GM19324 (cell line): ENCODE data around the gene RPS6KA2.

Experiments used
- ATAC-seq: cut with Tn5 transposase; IDR thresholded peaks from one replicate; pipeline ENCODE4 v1.9.1; 2021; ENCODE audit warnings: mild to moderate bottlenecking, moderate library complexity; ENCODE audit not compliant: unreplicated experiment, low FRiP score

Gene RPS6KA2

GRCh38 chr6:166560222-166560621 lies 66.8 kb downstream of the RPS6KA2 start:
- no peak for ATAC-seq

DNA sequence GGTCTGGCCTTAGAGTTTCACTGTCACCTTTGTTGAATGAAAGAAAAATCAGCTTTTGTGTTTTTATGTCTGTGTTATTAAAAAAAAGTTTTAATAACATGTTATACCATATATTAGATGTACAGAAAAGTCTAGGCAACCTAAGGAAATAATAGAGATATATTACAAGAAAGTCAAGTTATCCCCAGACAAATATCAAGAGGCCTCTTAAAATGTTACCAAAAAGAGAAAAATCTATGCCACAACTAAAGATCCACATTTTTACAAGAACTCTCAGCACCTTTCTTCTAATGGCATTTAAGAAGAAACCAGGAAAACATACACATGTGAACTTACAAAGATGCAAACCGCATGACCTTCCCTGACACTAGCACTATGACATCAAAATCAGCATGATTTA lies 67.4 kb downstream of the RPS6KA2 start:
- no peak for ATAC-seq

DNA sequence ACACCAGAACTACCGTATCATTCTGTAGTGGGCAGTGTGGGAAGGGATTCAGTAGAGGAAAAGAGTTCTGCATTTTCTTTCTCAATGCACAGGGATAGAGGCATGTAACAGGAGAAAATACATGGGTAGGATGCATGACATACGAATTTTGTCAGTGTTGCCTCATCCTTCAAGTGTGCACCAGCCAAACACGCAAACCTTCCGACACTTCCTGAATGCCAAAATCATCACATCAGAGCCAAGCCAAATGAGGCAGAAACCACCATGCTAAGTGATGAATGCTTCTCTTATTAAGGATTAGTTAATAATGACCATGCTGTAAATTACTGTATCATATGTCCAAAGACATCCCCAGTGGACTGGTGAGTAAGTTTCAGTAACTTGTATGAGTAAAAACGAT lies 67.8 kb downstream of the RPS6KA2 start:
- no peak for ATAC-seq

DNA sequence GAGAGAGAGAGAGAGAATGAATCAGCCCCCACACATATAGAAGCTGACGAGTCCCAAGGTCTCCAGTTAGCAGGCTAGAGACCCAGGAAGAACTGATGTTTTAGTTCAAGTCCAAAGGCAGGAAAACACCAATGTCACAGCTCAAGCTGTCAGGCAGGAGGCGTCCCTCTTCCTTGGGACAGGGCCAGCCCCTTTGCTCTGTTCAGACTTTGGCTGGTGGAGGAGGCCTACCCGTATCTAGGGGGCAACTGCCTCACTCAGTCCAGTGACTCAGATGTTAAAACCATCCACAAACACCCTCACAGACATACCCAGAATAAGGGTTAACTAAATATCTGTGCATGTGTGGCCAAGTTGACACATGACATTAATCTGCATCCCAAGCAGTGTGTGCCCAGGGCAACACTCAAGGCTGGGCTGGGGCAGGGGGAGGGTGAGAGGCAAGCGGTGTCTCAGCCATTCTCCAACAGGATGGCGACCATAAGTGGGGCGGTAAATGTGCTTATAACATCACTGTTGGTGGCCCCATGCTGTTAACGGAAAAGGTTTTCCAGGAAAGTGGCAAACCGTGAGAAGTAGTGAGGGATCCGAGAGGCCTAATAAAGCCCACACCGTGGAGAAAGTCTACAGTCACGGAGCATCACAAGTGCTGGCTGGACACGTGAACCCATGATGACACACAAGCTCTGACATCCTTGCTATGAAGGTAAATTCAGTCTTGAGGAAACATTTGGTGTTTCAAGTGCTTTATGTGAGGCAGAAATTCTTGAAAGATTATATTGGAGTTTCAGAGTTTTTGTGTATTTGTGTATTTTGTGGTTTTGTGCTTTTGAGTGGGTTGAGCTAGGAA lies 68.7 kb downstream of the RPS6KA2 start:
- ATAC-seq: no peak

DNA sequence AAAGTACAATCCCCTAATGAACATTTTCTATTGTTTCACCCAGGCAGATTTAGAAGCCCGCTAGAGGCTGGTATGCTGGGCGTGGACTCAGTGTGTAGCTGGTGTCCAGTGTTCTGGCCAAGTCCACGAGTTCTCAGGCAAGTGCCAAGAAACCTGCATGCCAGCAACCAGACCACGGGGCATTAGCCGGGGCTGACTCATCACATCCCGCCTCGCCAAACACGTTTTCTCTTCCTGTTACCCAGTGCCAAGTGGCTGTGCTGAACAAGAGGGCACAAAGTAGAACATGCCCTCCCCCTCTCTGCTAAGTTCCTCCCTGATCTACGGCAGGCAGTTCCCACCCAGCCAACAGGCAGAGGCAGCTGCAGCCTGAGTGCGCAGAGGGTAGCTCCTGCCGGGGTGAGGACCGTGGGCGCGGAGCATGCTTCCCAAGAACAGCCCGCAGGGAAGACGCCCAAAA lies 70.2 kb downstream of the RPS6KA2 start:
- ATAC-seq: no peak

DNA sequence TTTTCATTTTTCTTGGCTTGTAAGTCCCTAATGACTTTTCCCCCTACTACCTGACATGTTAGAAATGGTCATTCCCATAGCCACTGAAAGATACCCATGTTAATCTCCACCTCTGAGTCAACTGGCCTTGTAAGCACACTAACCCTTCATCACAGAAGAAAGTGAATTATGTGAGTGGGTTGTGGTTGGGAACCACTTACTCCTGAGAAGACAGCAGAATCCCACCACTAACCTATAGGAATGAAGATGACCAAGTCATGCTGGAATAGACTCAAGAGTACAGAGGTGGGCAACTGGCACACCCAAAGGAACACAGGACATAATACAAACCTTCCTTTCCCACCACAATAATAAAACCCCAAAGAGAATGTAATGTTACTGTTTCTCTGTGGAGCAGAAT lies 70.7 kb downstream of the RPS6KA2 start:
- no peak for ATAC-seq

DNA sequence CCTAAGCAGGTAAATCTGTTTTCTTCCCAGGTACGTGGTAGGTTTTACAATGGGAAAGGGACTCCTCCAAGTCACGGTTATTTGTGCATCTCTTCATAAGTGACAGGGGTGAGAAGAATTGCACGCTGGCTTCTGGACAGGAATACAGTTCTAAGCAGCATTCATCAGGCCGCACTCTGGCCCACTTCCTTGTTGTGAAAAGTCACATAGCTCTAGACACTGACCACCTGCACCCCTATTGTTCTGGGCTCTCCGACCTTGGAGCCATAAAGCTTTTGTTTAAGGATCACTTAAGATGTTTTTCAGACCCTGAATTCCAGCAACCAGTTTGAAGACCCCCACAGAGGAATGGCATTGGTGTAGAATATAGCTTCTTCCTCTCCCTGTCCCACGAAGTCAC lies 72.0 kb downstream of the RPS6KA2 start:
- ATAC-seq: no peak

DNA sequence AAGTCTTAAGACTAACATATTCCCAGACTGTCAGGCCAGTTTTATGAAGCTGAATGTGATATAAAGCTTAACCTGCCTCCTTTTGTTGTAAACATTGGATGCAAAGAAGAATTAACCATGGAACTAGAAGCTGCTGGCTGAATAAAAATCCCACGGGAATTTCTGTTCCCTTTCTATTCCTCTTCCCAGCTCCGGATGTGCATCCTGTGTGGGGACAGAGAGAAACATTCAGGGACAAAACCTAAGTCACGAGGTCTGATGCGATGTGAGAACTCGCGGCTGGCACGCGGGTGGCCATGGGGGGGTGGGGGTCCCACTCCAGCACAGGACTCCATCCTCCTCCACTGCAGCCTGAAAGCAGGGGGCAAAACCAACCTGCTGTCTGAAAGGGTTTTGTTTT lies 72.7 kb downstream of the RPS6KA2 start:
- ATAC-seq: no peak

GRCh38 chr6:166553563-166554271 lies 73.3 kb downstream of the RPS6KA2 start:
- ATAC-seq: no peak

DNA sequence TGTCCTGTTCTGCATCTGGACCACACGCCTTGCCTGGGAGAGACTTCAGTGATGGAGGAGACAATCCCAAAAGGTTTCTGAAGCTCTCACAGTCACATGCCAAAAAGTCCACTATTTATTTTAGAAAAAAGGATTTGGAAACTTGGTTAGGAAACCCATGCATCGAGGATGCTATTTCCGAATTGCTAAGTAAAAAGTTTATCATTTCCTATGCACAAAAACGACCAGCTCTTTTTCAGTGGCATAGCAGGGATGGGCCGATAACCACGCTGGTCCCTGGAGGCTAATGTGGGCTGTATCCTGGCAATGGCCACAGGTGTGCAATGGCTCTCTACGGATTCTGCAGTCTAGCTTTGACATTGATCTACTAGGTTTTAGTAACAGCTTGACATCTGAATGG lies 74.5 kb downstream of the RPS6KA2 start:
- ATAC-seq: no peak

GRCh38 chr6:166551754-166552495 lies 75.1 kb downstream of the RPS6KA2 start:
- no peak for ATAC-seq

DNA sequence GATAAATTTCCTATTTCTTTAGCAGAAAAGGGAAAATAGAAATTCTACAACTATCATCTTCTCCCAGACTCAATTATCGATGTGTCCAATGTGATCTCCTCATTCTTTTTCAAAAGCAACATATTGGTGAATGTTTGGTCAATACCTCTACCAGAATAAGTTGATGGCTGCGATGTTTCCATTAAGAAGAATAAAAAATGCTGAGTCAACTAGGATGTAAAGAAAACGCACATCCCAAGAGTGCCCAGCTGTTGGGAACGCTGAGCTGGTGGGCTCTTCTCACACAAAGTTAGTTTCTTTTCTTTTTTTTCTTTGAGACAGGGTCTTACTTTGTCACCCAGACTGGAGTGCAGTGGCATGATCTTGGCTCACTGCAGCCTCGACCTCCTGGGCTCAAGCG lies 80.4 kb downstream of the RPS6KA2 start:
- ATAC-seq: no peak

DNA sequence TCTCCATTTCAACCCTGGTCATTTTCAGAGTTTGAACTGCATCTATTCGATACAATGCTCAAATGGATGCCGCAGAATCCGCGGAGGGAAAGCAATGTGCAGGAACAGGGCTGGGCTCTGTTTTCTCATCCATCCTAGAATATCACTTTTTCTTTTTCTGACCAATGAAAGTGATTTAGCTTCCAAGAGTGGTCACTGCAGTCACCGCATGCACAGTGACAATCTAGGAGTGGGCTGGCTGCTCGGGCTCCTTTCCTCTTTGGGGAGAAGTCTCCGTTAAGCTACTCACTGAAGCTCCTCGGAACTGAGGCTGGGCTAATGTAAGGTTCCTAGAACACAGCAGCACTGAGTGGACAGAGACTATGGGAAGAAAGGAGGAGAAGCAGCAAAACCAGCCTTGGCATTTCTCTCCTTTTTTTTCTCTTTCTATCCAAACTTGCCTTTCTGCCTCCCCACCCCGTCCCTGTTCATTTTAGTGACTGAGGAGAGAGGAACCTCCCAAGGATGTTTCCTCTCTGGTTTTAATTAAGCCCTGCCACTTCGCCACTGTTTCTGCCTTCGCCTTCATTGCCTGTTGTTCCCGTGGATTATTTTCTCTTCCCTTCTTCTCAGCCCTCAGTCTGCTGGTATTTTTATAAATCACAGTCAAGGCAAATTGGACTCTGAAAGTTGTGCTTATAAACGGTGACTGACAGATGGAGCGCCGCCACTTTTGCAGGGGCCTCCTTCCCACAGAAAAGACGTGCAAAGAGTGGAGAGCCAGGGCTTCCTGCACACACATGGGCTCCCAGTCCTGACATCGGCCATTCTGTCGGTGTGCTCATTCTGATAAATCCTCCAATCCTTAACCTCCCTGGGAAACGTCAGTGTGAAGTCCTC lies 81.7 kb downstream of the RPS6KA2 start:
- ATAC-seq: no peak

- ATAC-seq: no peak
Observed at GRCh38 chr6:166544296-166544605, 82.8 kb downstream of the RPS6KA2 start.

GRCh38 chr6:166543603-166544295 lies 83.3 kb downstream of the RPS6KA2 start:
- no peak for ATAC-seq

GRCh38 chr6:166542580-166542912 lies 84.5 kb downstream of the RPS6KA2 start:
- ATAC-seq: no peak

- ATAC-seq: no peak
Observed at GRCh38 chr6:166541876-166542579, 85.0 kb downstream of the RPS6KA2 start.

DNA sequence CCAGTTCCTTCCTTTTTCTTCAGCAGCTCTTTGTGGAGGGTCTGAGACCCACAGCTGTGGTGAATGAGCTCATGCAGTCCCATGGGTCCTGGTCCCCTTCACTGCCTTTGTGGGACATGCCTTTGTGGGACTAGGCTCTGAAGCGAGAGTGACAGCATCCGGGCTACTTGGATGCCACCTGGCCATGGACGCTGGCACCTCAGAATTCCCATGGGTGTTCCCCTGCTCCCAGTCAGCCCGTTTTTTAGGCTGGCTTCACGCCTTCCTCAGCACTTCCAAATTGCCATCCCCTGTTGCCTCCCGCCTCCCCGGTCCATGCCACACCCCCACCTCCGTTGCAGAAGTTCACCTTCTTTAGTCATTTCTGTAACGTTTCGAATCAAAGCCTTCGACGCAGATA lies 85.7 kb downstream of the RPS6KA2 start:
- ATAC-seq: peak; percentile 38

DNA sequence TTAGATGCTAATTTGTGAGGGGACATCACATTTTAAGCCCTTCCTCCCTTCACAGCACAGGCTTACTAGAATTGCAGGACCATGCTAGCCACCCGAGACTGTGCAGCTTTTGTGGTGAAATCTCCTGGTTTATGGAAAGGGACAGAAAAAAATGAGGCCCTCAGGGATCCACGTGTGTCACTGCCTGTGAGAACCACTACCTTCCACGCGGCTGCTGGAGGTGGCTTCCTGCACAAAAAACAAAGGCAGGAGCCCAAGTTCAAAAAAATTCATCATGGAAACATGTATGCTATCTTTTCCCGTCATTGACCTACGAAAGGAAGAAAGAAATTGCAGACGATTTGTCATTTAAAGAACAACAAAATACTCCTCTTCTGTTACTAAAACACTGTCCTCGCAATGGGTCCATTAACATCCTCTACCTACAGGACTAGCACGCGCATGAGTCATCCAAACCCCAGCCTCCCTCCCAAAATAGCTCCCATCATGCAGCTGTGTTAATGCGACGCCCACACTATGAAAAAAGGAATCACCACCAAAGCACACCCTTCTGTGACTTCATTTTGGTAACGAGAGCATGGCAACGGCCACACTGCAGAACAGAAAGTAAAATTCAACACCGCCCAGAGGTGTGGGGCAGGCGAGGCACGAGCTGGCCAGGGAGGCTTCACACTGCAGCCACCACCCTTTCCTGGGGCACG lies 86.3 kb downstream of the RPS6KA2 start:
- peak; percentile 95 for ATAC-seq
